CD14-positive monocyte (primary cell): ENCODE data around the gene ATAD3A. TPM values are rescaled to one million over a fixed set of nuclear protein-coding genes. Genes with fewer than 3 reads are reported as not detected.

Experiments used
- DNase-seq, 3 donors: peaks; one replicate each; pipeline ENCODE4 v3.0.0-alpha.2; 2011 to 2022
- H2AFZ ChIP-seq: 2 replicates; pipeline ENCODE4 v1.6.0; 2012; ENCODE audit warnings: mild to moderate bottlenecking, low read depth, low read length, inconsistent platforms; ENCODE audit not compliant: insufficient read depth, poor library complexity, severe bottlenecking
- H3K27ac ChIP-seq, 2 donors: 1 replicate in 1 of 2; 2 replicates in 1 of 2; pipeline ENCODE4 v1.5.1; 2012 to 2013; ENCODE audit warnings: low read length in 2 of 2, control low read depth in 1 of 2, inconsistent platforms in 1 of 2, low read depth in 1 of 2, mild to moderate bottlenecking in 1 of 2
- H3K27me3 ChIP-seq, 2 donors: one replicate each; pipeline versions ENCODE4 v1.6.0 to v1.6.1; 2011 to 2013; ENCODE audit warnings: low read length in 2 of 2; ENCODE audit not compliant: control insufficient read depth in 2 of 2, insufficient read depth in 2 of 2
- H3K36me3 ChIP-seq, 2 donors: replicated peaks in 1 of 2; 1 replicate in 1 of 2; 2 replicates in 1 of 2; pipeline versions ENCODE4 v1.5.1 to v1.6.1; 2012 to 2013; ENCODE audit warnings: low read length in 2 of 2, control low read depth in 1 of 2, inconsistent platforms in 1 of 2, mild to moderate bottlenecking in 1 of 2; ENCODE audit not compliant: insufficient read depth in 2 of 2, control insufficient read depth in 1 of 2
- H3K4me1 ChIP-seq, 2 donors: 1 replicate in 1 of 2; 2 replicates in 1 of 2; pipeline versions ENCODE4 v1.5.1 to v1.6.1; 2012 to 2013; ENCODE audit warnings: low read length in 2 of 2, control low read depth in 1 of 2, inconsistent platforms in 1 of 2, mild to moderate bottlenecking in 1 of 2, moderate library complexity in 1 of 2; ENCODE audit not compliant: insufficient read depth in 2 of 2, control insufficient read depth in 1 of 2
- H3K4me2 ChIP-seq: replicated peaks from 2 replicates; pipeline ENCODE3; 2012; ENCODE audit warnings: low read length, moderate library complexity, mild to moderate bottlenecking; ENCODE audit not compliant: poor library complexity, severe bottlenecking; ENCODE audit errors: extremely low read depth
- H3K4me3 ChIP-seq, 3 experiments: fragments of 200-600 bp in 1 of 3; sonication (generic) in 1 of 3; replicated peaks in 1 of 3; 1 replicate in 2 of 3; 2 replicates in 1 of 3; pipeline ENCODE4 v1.5.1; 2011 to 2013; ENCODE audit warnings: low read length in 3 of 3, mild to moderate bottlenecking in 3 of 3, control low read depth in 2 of 3, low read depth in 2 of 3, inconsistent platforms in 1 of 3, moderate library complexity in 1 of 3
- H3K79me2 ChIP-seq: 2 replicates; pipeline ENCODE4 v1.6.0; 2012; ENCODE audit warnings: mild to moderate bottlenecking, control low read depth, inconsistent platforms, low read length, moderate library complexity; ENCODE audit not compliant: insufficient read depth
- H3K9ac ChIP-seq: 2 replicates; pipeline ENCODE4 v1.6.0; 2017; ENCODE audit warnings: low read length, mild to moderate bottlenecking; ENCODE audit not compliant: insufficient read depth, poor library complexity, severe bottlenecking
- H3K9me3 ChIP-seq, 2 donors: replicated peaks in 1 of 2; 1 replicate in 1 of 2; 2 replicates in 1 of 2; pipeline versions ENCODE4 v1.5.1 to v1.6.1; 2012 to 2013; ENCODE audit warnings: low read length in 2 of 2, control low read depth in 1 of 2; ENCODE audit not compliant: control insufficient read depth in 1 of 2, insufficient read depth in 1 of 2
- H4K20me1 ChIP-seq: 2 replicates; pipeline ENCODE4 v1.6.0; 2012; ENCODE audit warnings: mild to moderate bottlenecking, low read length, control low read depth, moderate library complexity; ENCODE audit not compliant: insufficient read depth
- H3K27ac Mint-ChIP-seq, 7 donors: one replicate each; pipeline ENCODE4 v1.8.0; 2020; ENCODE audit warnings: mild to moderate bottlenecking in 7 of 7, mixed read lengths in 7 of 7, moderate library complexity in 6 of 7, inconsistent platforms in 2 of 7
- H3K27me3 Mint-ChIP-seq, 3 donors: one replicate each; pipeline ENCODE4 v1.8.0; 2021 to 2022; ENCODE audit warnings: low read depth in 3 of 3, mild to moderate bottlenecking in 3 of 3, mixed read lengths in 3 of 3, moderate library complexity in 3 of 3, inconsistent platforms in 1 of 3
- H3K36me3 Mint-ChIP-seq, 2 donors: one replicate each; pipeline ENCODE4 v1.8.0; 2020; ENCODE audit warnings: mixed read lengths in 2 of 2, inconsistent platforms in 1 of 2, mild to moderate bottlenecking in 1 of 2
- H3K4me1 Mint-ChIP-seq: one replicate; pipeline ENCODE4 v1.8.0; 2020; ENCODE audit warnings: mild to moderate bottlenecking, mixed read lengths
- H3K4me3 Mint-ChIP-seq, 2 donors: one replicate each; pipeline ENCODE4 v1.8.0; 2020; ENCODE audit warnings: mild to moderate bottlenecking in 2 of 2, mixed read lengths in 2 of 2, moderate library complexity in 1 of 2
- H3K9me3 Mint-ChIP-seq, 7 donors: one replicate each; pipeline ENCODE4 v1.8.0; 2020 to 2022; ENCODE audit warnings: mixed read lengths in 7 of 7, mild to moderate bottlenecking in 6 of 7, moderate library complexity in 6 of 7, inconsistent platforms in 2 of 7
- WGBS: methylation state at CpG from one replicate; pipeline ENCODE4 v1.1.5; 2013; ENCODE audit warnings: missing lambda C conversion rate; ENCODE audit not compliant: insufficient coverage; 5-methylcytosine and 5-hydroxymethylcytosine counted together
- intact Hi-C, 2 donors: fragments of 100-400 bp; cut with micrococcal nuclease; formaldehyde crosslinking; loops; one replicate each; pipeline versions ENCODE4 v1.15.0 to v1.15.1; 2023
- polyA plus RNA-seq, 3 donors: library from polyadenylated mRNA; depleted of rRNA in 1 of 3; unstranded in 2 of 3; stranded (reverse) in 1 of 3; fragments of 300-500 nt in 2 of 3; fragments of >200 nt in 1 of 3; fragmentation: Illumina TruSeq in 2 of 3; gene quantifications; 1 replicate in 2 of 3; 2 replicates in 1 of 3; pipeline ENCODE4 v1.2.3, GENCODE V29; 2012 to 2021
- TF ChIP-seq, protein P1 (sequence below): fragments of 200-600 bp; IDR thresholded peaks from one replicate; pipeline ENCODE4 v1.8.0; 2022; ENCODE audit warnings: antibody characterized with exemption, mild to moderate bottlenecking

ATAD3A gene
- polyA plus RNA-seq, 3 donors = 4.1 to 14.0 (median 6.4) TPM

DNA sequence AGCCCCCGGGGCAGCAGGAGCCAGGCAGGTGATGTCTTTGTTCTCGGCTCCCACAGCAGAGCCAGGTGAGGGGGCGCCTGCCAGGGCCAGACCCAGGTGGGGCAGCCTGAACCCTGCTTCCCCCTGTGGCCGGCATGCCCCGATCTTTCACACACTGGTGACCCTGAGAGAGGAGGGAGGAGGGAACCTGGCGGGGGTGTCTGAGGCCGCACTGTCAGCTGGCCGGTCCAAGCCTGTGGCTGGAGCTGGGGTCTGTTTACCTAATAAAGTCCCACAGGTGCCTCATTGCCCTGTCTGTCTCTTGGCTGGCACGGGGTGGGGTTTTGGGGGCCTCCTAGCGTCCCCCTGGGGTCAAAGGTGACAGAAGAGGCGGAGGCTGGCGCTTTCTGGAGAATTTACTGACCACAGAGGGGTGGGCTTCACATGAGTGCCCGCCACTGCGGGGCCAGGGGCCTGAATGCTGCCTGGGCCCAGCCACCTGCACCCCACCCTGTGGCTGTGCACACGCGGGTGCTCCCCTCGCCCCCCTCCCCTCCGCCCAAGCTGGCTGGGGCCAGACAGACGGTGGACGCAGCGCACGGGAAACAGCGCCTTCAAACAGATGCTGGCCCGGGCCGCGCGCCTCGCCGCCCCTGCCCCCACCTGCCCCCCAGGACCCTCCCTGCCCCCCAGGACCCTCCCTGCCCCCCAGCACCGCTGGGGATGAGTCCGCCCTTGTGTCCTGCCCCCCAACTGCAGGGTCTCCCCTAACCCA, 22.6 kb downstream of the ATAD3A start:
- Histone ChIP-seq H4K20me1 (no peaks in the 10 kb centered on the region), H3K36me3 (peaks cover 5 to 6% of the 10 kb centered on the region in 2 donors), H3K4me1 (peaks cover 0 to 3% of the 10 kb centered on the region in 2 donors), H3K9me3 (peaks cover 5 to 25% of the 10 kb centered on the region in 2 donors), H2AFZ (no peak overlapping the region), H3K27ac (no peak overlapping the region), H3K79me2 (no peaks in the 10 kb centered on the region), H3K4me2 (no peak overlapping the region), H3K4me3 (no peak overlapping the region), H3K27me3 (peaks cover 0 to 8% of the 10 kb centered on the region in 2 donors), H3K9ac (no peak overlapping the region)
- peak in 1 of 3 donors; percentile 4 for DNase-seq
- H3K4me3 Mint-ChIP-seq = no peak overlapping the region
- peaks cover 12 to 26% (median 21%) of the 10 kb centered on the region in 7 donors for H3K9me3 Mint-ChIP-seq
- no peak overlapping the region for H3K27ac Mint-ChIP-seq
- intact Hi-C loops = no loop called here
- WGBS = 98% methylated on average over 21 of the region's 31 CpGs
- H3K4me1 Mint-ChIP-seq = peaks cover 4% of the 10 kb centered on the region
- TF ChIP-seq, protein P1, sequence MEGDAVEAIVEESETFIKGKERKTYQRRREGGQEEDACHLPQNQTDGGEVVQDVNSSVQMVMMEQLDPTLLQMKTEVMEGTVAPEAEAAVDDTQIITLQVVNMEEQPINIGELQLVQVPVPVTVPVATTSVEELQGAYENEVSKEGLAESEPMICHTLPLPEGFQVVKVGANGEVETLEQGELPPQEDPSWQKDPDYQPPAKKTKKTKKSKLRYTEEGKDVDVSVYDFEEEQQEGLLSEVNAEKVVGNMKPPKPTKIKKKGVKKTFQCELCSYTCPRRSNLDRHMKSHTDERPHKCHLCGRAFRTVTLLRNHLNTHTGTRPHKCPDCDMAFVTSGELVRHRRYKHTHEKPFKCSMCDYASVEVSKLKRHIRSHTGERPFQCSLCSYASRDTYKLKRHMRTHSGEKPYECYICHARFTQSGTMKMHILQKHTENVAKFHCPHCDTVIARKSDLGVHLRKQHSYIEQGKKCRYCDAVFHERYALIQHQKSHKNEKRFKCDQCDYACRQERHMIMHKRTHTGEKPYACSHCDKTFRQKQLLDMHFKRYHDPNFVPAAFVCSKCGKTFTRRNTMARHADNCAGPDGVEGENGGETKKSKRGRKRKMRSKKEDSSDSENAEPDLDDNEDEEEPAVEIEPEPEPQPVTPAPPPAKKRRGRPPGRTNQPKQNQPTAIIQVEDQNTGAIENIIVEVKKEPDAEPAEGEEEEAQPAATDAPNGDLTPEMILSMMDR = no peak
- peaks cover 0 to 14% (median 13%) of the 10 kb centered on the region in 3 donors for H3K27me3 Mint-ChIP-seq
- peaks cover 11 to 26% of the 10 kb centered on the region in 2 donors for H3K36me3 Mint-ChIP-seq

DNA sequence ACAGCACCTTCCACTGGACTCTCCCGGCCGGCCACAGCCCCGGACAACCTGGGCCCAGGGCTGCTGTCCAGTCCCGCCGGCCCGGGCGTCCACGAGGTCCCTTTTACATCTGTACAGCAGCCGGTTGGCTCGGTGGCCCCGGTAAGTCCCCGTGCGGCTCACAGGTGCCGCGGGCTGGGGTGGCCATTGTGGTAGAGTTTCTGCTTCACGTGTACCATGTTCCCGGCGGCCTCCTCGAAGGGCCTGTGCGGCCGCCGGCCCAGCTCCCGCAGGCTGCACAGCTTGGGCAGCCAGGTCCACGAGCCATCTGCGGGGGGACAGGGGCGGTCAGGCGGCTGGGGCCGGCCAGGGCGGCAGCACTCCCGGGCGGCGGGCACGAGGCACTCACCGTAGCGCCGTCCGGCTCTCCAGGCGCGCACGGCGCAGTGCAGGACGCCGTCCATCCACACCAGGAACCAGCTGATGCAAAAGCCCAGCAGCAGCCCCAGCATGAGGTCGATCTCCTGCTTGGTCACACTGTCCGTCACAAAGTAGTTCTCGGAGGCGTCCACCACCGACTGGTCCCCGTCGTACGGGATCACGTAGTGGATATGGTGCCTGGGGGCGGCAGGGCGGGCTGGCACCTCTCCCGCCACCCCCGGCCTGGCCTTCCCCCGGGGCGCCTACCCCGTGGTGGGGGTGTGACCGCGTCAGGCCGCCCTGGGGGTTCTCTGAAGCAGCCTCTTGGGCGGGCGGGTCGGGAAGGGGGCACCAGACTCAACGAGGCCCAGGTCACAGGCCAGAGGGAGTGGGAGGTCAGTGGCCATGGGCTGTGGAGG, 23.4 kb downstream of the ATAD3A start:
- Histone ChIP-seq H3K27ac (no peak overlapping the region), H3K4me1 (peaks cover 0 to 3% of the 10 kb centered on the region in 2 donors), H3K36me3 (no peaks in the 10 kb centered on the region), H3K9ac (no peak overlapping the region), H2AFZ (no peak overlapping the region), H3K79me2 (no peaks in the 10 kb centered on the region), H3K4me2 (no peak overlapping the region), H3K27me3 (peaks cover 0 to 9% of the 10 kb centered on the region in 2 donors), H3K9me3 (peaks cover 0 to 18% of the 10 kb centered on the region in 2 donors), H3K4me3 (no peak overlapping the region), H4K20me1 (no peaks in the 10 kb centered on the region)
- intact Hi-C loops = no loop called here
- H3K27me3 Mint-ChIP-seq = peaks cover 0 to 16% (median 14%) of the 10 kb centered on the region in 3 donors
- 94% methylated on average over 60 of the region's 66 CpGs for WGBS
- DNase-seq = no peak
- H3K4me1 Mint-ChIP-seq = peaks cover 4% of the 10 kb centered on the region
- H3K27ac Mint-ChIP-seq = no peak overlapping the region
- H3K9me3 Mint-ChIP-seq = peaks cover 10 to 18% (median 14%) of the 10 kb centered on the region in 7 donors
- no peak overlapping the region for H3K4me3 Mint-ChIP-seq
- TF ChIP-seq, protein P1 = no peak
- H3K36me3 Mint-ChIP-seq = peaks cover 7 to 19% of the 10 kb centered on the region in 2 donors
